HCT116 (cell line): ENCODE measurements around the gene LMCD1. TPM values are rescaled to one million over a fixed set of nuclear protein-coding genes. Genes with fewer than 3 reads are reported as not detected.

ENCODE experiments used
- ATAC-seq: fragments of 200-7000 bp; cut with Tn5 transposase; 2 replicates; pipeline ENCODE4 v1.9.1; 2020; ENCODE audit warnings: mild to moderate bottlenecking, moderate library complexity
- BruUV-seq: library from RNA; stranded (reverse); fragments of 400-500 nt; replicated peaks from 2 replicates; lab custom pipeline; 2021; lab: Mats Ljungman, UMichigan
- CTCF ChIA-PET: fragments of 300-600 bp; sonication (Branson Sonifier 250); formaldehyde crosslinking; loops from one replicate; lab custom pipeline; 2021; ENCODE audit warnings: antibody characterized with exemption; lab: Charles Lee
- POLR2A ChIA-PET: fragments of 300-600, 350-600 bp; sonication (Branson Sonifier 250); formaldehyde crosslinking; loops from one replicate; lab custom pipeline; 2021; ENCODE audit warnings: antibody characterized with exemption; lab: Charles Lee
- RAD21 ChIA-PET, 2 experiments: fragments of 300-600 bp; sonication (Branson Sonifier 250); formaldehyde crosslinking; loops; one replicate each; lab custom pipeline; 2023; ENCODE audit warnings: low total read pairs in 2 of 2; ENCODE audit not compliant: uncharacterized antibody in 2 of 2, unreplicated experiment in 2 of 2, low non-redundant PET in 1 of 2; lab: Charles Lee
- DNase-seq: peaks from one replicate; pipeline ENCODE4 v3.0.0-alpha.2; 2010; ENCODE audit warnings: low read depth, low spot score
- H2AFZ ChIP-seq: fragments of 200-600 bp; shearing (Covaris generic), sonication (generic); 2 replicates; pipeline ENCODE4 v1.6.1; 2017; ENCODE audit warnings: low read depth, mixed run types, mixed read lengths, antibody characterized with exemption, low read length; ENCODE audit not compliant: poor library complexity, severe bottlenecking
- H3K27ac ChIP-seq: 2 replicates; pipeline ENCODE4 v1.5.1; 2012; ENCODE audit warnings: low read depth, low read length
- H3K27me3 ChIP-seq: fragments of 200-600 bp; sonication (generic); 2 replicates; pipeline ENCODE4 v1.6.1; 2016; ENCODE audit warnings: mixed run types, low read length, mixed read lengths; ENCODE audit not compliant: insufficient read depth
- H3K36me3 ChIP-seq, 2 experiments: fragments of 200-500 bp in 1 of 2; fragments of 200-600 bp in 1 of 2; sonication (Bioruptor generic) in 1 of 2; sonication (generic) in 1 of 2; 2 replicates each; pipeline versions ENCODE4 v1.5.1 to v1.6.1; 2014 to 2016; ENCODE audit warnings: low read length in 2 of 2, inconsistent platforms in 1 of 2, mixed read lengths in 1 of 2, mixed run types in 1 of 2; ENCODE audit not compliant: insufficient read depth in 2 of 2, control insufficient read depth in 1 of 2
- H3K4me1 ChIP-seq, 2 experiments: fragments of 200-600 bp in 1 of 2; sonication (generic) in 1 of 2; 2 replicates each; pipeline versions ENCODE4 v1.5.1 to v1.6.1; 2012 to 2017; ENCODE audit warnings: low read length in 2 of 2, inconsistent platforms in 1 of 2, mild to moderate bottlenecking in 1 of 2, mixed read lengths in 1 of 2, mixed run types in 1 of 2, moderate library complexity in 1 of 2; ENCODE audit not compliant: insufficient read depth in 2 of 2, control insufficient read depth in 1 of 2
- H3K4me2 ChIP-seq: fragments of 200-600 bp; sonication (generic); 2 replicates; pipeline ENCODE4 v1.6.1; 2017; ENCODE audit warnings: mixed run types, low read length, mixed read lengths
- H3K4me3 ChIP-seq, 2 experiments: fragments of 200-600 bp in 1 of 2; sonication (generic) in 1 of 2; replicated peaks in 1 of 2; 2 replicates each; pipeline ENCODE4 v1.5.1; 2011 to 2016; ENCODE audit warnings: low read length in 2 of 2, control low read depth in 1 of 2, low read depth in 1 of 2, mild to moderate bottlenecking in 1 of 2, mixed read lengths in 1 of 2, mixed run types in 1 of 2
- H3K79me2 ChIP-seq: fragments of 200-600 bp; sonication (generic); 2 replicates; pipeline ENCODE4 v1.6.1; 2017; ENCODE audit warnings: mild to moderate bottlenecking, mixed run types, low read length, moderate library complexity, mixed read lengths; ENCODE audit not compliant: insufficient read depth
- H3K9ac ChIP-seq: fragments of 200-600 bp; sonication (generic); 2 replicates; pipeline ENCODE4 v1.6.1; 2016; ENCODE audit warnings: low read length, mixed read lengths
- H3K9me2 ChIP-seq: fragments of 200-600 bp; sonication (generic), shearing (Covaris generic); 2 replicates; pipeline ENCODE4 v1.6.1; 2017; ENCODE audit warnings: mixed run types, mild to moderate bottlenecking, moderate library complexity; ENCODE audit not compliant: insufficient read depth
- H3K9me3 ChIP-seq, 2 experiments: fragments of 200-500 bp in 1 of 2; fragments of 200-600 bp in 1 of 2; sonication (Bioruptor generic) in 1 of 2; sonication (generic) in 1 of 2; 2 replicates each; pipeline ENCODE4 v1.6.1; 2014 to 2017; ENCODE audit warnings: low read length in 2 of 2, mixed read lengths in 2 of 2, inconsistent platforms in 1 of 2, low read depth in 1 of 2, mild to moderate bottlenecking in 1 of 2, mixed run types in 1 of 2, moderate library complexity in 1 of 2; ENCODE audit not compliant: control insufficient read depth in 1 of 2, insufficient read depth in 1 of 2
- H4K20me1 ChIP-seq: fragments of 200-600 bp; sonication (generic), shearing (Covaris generic); 2 replicates; pipeline ENCODE4 v1.6.1; 2017; ENCODE audit warnings: mixed run types, mild to moderate bottlenecking, moderate library complexity; ENCODE audit not compliant: insufficient read depth
- ATF3 ChIP-seq: IDR thresholded peaks from 2 replicates; pipeline ENCODE4 v1.6.1; 2012
- CBX3 ChIP-seq: IDR thresholded peaks from 2 replicates; pipeline ENCODE4 v1.6.1; 2012; ENCODE audit warnings: low read depth
- CEBPB ChIP-seq: IDR thresholded peaks from 2 replicates; pipeline ENCODE4 v1.6.1; 2012; ENCODE audit warnings: low read depth
- CTCF ChIP-seq, 3 experiments: fragments of 200-600 bp in 1 of 3; sonication (generic) in 1 of 3; IDR thresholded peaks in 2 of 3; conservative IDR thresholded peaks in 1 of 3; 2 replicates each; pipeline ENCODE4 v1.5.1; 2012 to 2017; ENCODE audit warnings: low read depth in 2 of 3, low read length in 2 of 3, antibody characterized with exemption in 1 of 3, borderline replicate concordance in 1 of 3, control low read depth in 1 of 3, mild to moderate bottlenecking in 1 of 3, mixed read lengths in 1 of 3, mixed run types in 1 of 3, moderate library complexity in 1 of 3; ENCODE audit not compliant: insufficient read depth in 1 of 3
- EGR1 ChIP-seq: IDR thresholded peaks from 2 replicates; pipeline ENCODE4 v1.6.1; 2012; ENCODE audit warnings: low read depth
- ELF1 ChIP-seq: IDR thresholded peaks from 2 replicates; pipeline ENCODE4 v1.6.1; 2012; ENCODE audit warnings: low read depth, borderline replicate concordance
- EZH2 ChIP-seq: fragments of 200-600 bp; sonication (generic); IDR thresholded peaks from 2 replicates; pipeline ENCODE4 v1.6.1; 2017; ENCODE audit warnings: antibody characterized with exemption, mixed run types
- FOSL1 ChIP-seq: IDR thresholded peaks from 2 replicates; pipeline ENCODE4 v1.6.1; 2012; ENCODE audit warnings: low read depth
- MAX ChIP-seq: IDR thresholded peaks from 2 replicates; pipeline ENCODE4 v1.6.1; 2012
- POLR2AphosphoS5 ChIP-seq: IDR thresholded peaks from 2 replicates; pipeline ENCODE4 v1.6.1; 2011; ENCODE audit warnings: mild to moderate bottlenecking, low read depth, low read length, moderate library complexity
- REST ChIP-seq: IDR thresholded peaks from 2 replicates; pipeline ENCODE4 v1.6.1; 2012; ENCODE audit warnings: low read depth
- SIN3A ChIP-seq: IDR thresholded peaks from 2 replicates; pipeline ENCODE4 v1.6.1; 2012; ENCODE audit warnings: low read depth
- SP1 ChIP-seq: IDR thresholded peaks from 2 replicates; pipeline ENCODE4 v1.6.1; 2012; ENCODE audit warnings: low read depth
- SRF ChIP-seq: IDR thresholded peaks from 2 replicates; pipeline ENCODE4 v1.6.1; 2012; ENCODE audit warnings: low read depth
- TCF7L2 ChIP-seq: IDR thresholded peaks from 2 replicates; pipeline ENCODE4 v1.7.0; 2011; ENCODE audit warnings: borderline replicate concordance, inconsistent platforms; ENCODE audit not compliant: insufficient read depth, insufficient read length; ENCODE audit errors: extremely low read depth
- ZBTB33 ChIP-seq: IDR thresholded peaks from 2 replicates; pipeline ENCODE4 v1.6.1; 2011; ENCODE audit warnings: mild to moderate bottlenecking, low read length, moderate library complexity; ENCODE audit not compliant: insufficient replicate concordance; ENCODE audit errors: extremely low read depth
- ZFX ChIP-seq: fragments of 450-650 bp; IDR thresholded peaks from 2 replicates; pipeline ENCODE4 v1.6.1; 2017
- intact Hi-C: fragments of 100-400 bp; cut with micrococcal nuclease; formaldehyde crosslinking; loops from 2 replicates; pipeline ENCODE4 v1.10.0; 2022
- total RNA-seq: library from RNA; stranded (reverse); gene quantifications from one replicate; pipeline ENCODE4 v1.2.1, GENCODE V29; 2021; ENCODE audit not compliant: unreplicated experiment

LMCD1 gene
- total RNA-seq, 1 experiment from 2014 or later = 4.6 TPM

- Histone ChIP-seq H2AFZ (no peak overlapping the region), H3K4me1 (no peaks in the 10 kb centered on the region), H4K20me1 (no peaks in the 10 kb centered on the region), H3K27ac (no peak overlapping the region), H3K4me2 (no peak overlapping the region), H3K4me3 (no peak overlapping the region), H3K9me2 (no peaks in the 10 kb centered on the region), H3K9ac (no peak overlapping the region), H3K9me3 (no peaks in the 10 kb centered on the region), H3K36me3 (no peaks in the 10 kb centered on the region), H3K27me3 (no peaks in the 10 kb centered on the region), H3K79me2 (no peaks in the 10 kb centered on the region)
- ChIA-PET CTCF (no interaction called here), RAD21 (no interaction called here), POLR2A (no interaction called here)
- no TSS peak for BruUV-seq
- DNase-seq (no peak), ATAC-seq (no peak)
- intact Hi-C loops = no loop called here
- TF ChIP-seq CTCF (IDR thresholded peaks at IDR 0.05 in 2 of 3, conservative IDR thresholded peaks at IDR 0.05 in 1 of 3; ENCODE audit: borderline replicate concordance in 1 of 3, insufficient read depth in 1 of 3, low read depth in 2 of 3, low read length in 2 of 3) (no peak), EGR1 (no peak), MAX (no peak), SRF (no peak), ZBTB33 (no peak), EZH2 (no peak), FOSL1 (no peak), SP1 (no peak), POLR2AphosphoS5 (no peak), SIN3A (no peak), ELF1 (no peak), CBX3 (no peak), CEBPB (no peak), REST (no peak), ZFX (no peak), ATF3 (no peak), TCF7L2 (no peak)
Observed at GRCh38 chr3:8480699-8481098, 20.9 kb upstream of the LMCD1 start.
